HepG2 (cell line): Measurements from ENCODE around the gene HECTD3. TPM values are rescaled to one million over a fixed set of nuclear protein-coding genes. Genes with fewer than 3 reads are reported as not detected.

ENCODE experiments used
- ATAC-seq: fragments of 200-7000 bp; cut with Tn5 transposase; 3 replicates; pipeline ENCODE4 v1.9.1; 2020; ENCODE audit warnings: mild to moderate bottlenecking, moderate library complexity
- BruUV-seq: library from RNA; stranded (reverse); fragments of 400-500 nt; replicated peaks from 2 replicates; lab custom pipeline; 2021; lab: Mats Ljungman, UMichigan
- CTCF ChIA-PET: fragments of 300-600 bp; formaldehyde crosslinking; extraction: SDS; loops from one replicate; lab custom pipeline; 2021; ENCODE audit warnings: low total read pairs, inconsistent platforms, low intra/inter-chr PET ratio; lab: Yijun Ruan, JAX
- POLR2A ChIA-PET: fragments of 350-600 bp; sonication (Branson Sonifier 250); formaldehyde crosslinking; loops from one replicate; lab custom pipeline; 2020; ENCODE audit warnings: antibody characterized with exemption, inconsistent platforms; lab: Yijun Ruan, JAX
- DNase-seq: peaks from one replicate; pipeline ENCODE4 v3.0.0-alpha.2; 2015; ENCODE audit warnings: low spot score
- FAIRE-seq: peaks from 3 replicates; lab custom pipeline; 2011; peaks lifted over from hg19 to GRCh38; lab: Jason Lieb, UNC
- H2AFZ ChIP-seq: one replicate; pipeline ENCODE4 v1.6.1; 2011; ENCODE audit warnings: low read length, inconsistent platforms
- H3K27ac ChIP-seq: fragments of 300-600 bp; 3 replicates; pipeline ENCODE4 v1.8.0; 2011; ENCODE audit warnings: mixed run types, mild to moderate bottlenecking, mixed read lengths, low read length, inconsistent platforms; ENCODE audit not compliant: insufficient read depth; ENCODE audit errors: extremely low read length
- H3K27me3 ChIP-seq, 2 experiments: fragments of 200-600 bp in 1 of 2; 2 replicates in 1 of 2; 3 replicates in 1 of 2; pipeline versions ENCODE4 v1.6.0 to v1.8.0; 2011; ENCODE audit warnings: low read length in 2 of 2, mild to moderate bottlenecking in 2 of 2, moderate library complexity in 2 of 2, inconsistent platforms in 1 of 2; ENCODE audit not compliant: insufficient read depth in 2 of 2, control insufficient read depth in 1 of 2
- H3K36me3 ChIP-seq, 2 experiments: fragments of 200-600 bp in 1 of 2; replicated peaks in 1 of 2; 2 replicates in 1 of 2; 3 replicates in 1 of 2; pipeline versions ENCODE4 v1.5.1 to v1.8.0; 2011; ENCODE audit warnings: low read length in 2 of 2, inconsistent platforms in 1 of 2; ENCODE audit not compliant: insufficient read depth in 2 of 2, control insufficient read depth in 1 of 2
- H3K4me1 ChIP-seq: 2 replicates; pipeline ENCODE4 v1.5.1; 2012; ENCODE audit warnings: low read length, inconsistent platforms; ENCODE audit not compliant: insufficient read depth
- H3K4me2 ChIP-seq: 2 replicates; pipeline ENCODE4 v1.6.0; 2011; ENCODE audit warnings: low read depth, low read length, inconsistent platforms
- H3K4me3 ChIP-seq, 3 experiments: fragments of 200-600 bp in 1 of 3; sonication (generic), shearing (Covaris generic) in 1 of 3; replicated peaks in 1 of 3; 2 replicates each; pipeline ENCODE4 v1.5.1; 2011 to 2016; ENCODE audit warnings: low read length in 3 of 3, inconsistent platforms in 2 of 3, low read depth in 2 of 3, mild to moderate bottlenecking in 2 of 3, control low read depth in 1 of 3, mixed read lengths in 1 of 3; ENCODE audit not compliant: insufficient read depth in 1 of 3
- H3K79me2 ChIP-seq: one replicate; pipeline ENCODE4 v1.6.1; 2011; ENCODE audit warnings: low read length, inconsistent platforms; ENCODE audit not compliant: insufficient read depth
- H3K9ac ChIP-seq: 2 replicates; pipeline ENCODE4 v1.6.0; 2011; ENCODE audit warnings: mild to moderate bottlenecking, low read depth, low read length, inconsistent platforms; ENCODE audit not compliant: insufficient read depth
- H3K9me3 ChIP-seq: 2 replicates; pipeline ENCODE4 v1.5.1; 2012; ENCODE audit warnings: mild to moderate bottlenecking, low read length
- H4K20me1 ChIP-seq: 2 replicates; pipeline ENCODE4 v1.6.0; 2011; ENCODE audit warnings: inconsistent platforms, mild to moderate bottlenecking, low read length, moderate library complexity; ENCODE audit not compliant: insufficient read depth
- GATA4 ChIP-seq: sonication (generic); IDR thresholded peaks from 2 replicates; pipeline ENCODE4 v1.6.1; 2016; ENCODE audit warnings: antibody characterized with exemption, low read depth, borderline replicate concordance
- KDM6A ChIP-seq: IDR thresholded peaks from 2 replicates; pipeline ENCODE4 v1.6.1; 2016; ENCODE audit warnings: low read depth
- NR2F2 ChIP-seq: IDR thresholded peaks from 2 replicates; pipeline ENCODE4 v1.6.1; 2012; ENCODE audit warnings: low read depth, inconsistent platforms, borderline replicate concordance
- PHF20 ChIP-seq: sonication (generic); formaldehyde crosslinking; IDR thresholded peaks from 2 replicates; pipeline ENCODE4 v1.5.0; 2020; ENCODE audit warnings: mild to moderate bottlenecking, missing genetic modification reagents
- POLR2A ChIP-seq, 2 experiments: IDR thresholded peaks; 2 replicates each; pipeline ENCODE4 v1.6.1; 2011; ENCODE audit warnings: low read depth in 2 of 2, low read length in 2 of 2, mild to moderate bottlenecking in 1 of 2, moderate library complexity in 1 of 2; ENCODE audit not compliant: insufficient read depth in 1 of 2
- POLR2G ChIP-seq: fragments of 200-400 bp; formaldehyde crosslinking; IDR thresholded peaks from 2 replicates; pipeline ENCODE4 v1.6.1; 2018; ENCODE audit warnings: mild to moderate bottlenecking, low read depth, low read length, moderate library complexity
- RBFOX2 ChIP-seq: fragments of 200-400 bp; formaldehyde crosslinking; IDR thresholded peaks from 2 replicates; pipeline ENCODE4 v1.6.1; 2017; ENCODE audit warnings: low read depth, mild to moderate bottlenecking, low read length
- SP1 ChIP-seq, 2 experiments: fragments of 450-650 bp in 1 of 2; sonication (generic) in 1 of 2; formaldehyde crosslinking in 1 of 2; IDR thresholded peaks; 2 replicates each; pipeline versions ENCODE4 v1.4.0 to v1.6.1; 2016 to 2020; ENCODE audit warnings: missing genetic modification reagents in 1 of 2
- U2AF1 ChIP-seq: fragments of 200-400 bp; formaldehyde crosslinking; optimal IDR thresholded peaks from 2 replicates; pipeline ENCODE3; 2017; ENCODE audit warnings: mild to moderate bottlenecking, low read depth, low read length
- ZNF30 ChIP-seq: sonication (generic); formaldehyde crosslinking; IDR thresholded peaks from 2 replicates; pipeline ENCODE4 v1.5.0; 2020; ENCODE audit warnings: mild to moderate bottlenecking, missing genetic modification reagents
- ZNF547 ChIP-seq: sonication (generic); formaldehyde crosslinking; IDR thresholded peaks from 2 replicates; pipeline ENCODE4 v1.5.1; 2020; ENCODE audit warnings: mild to moderate bottlenecking, missing genetic modification reagents
- ZNF713 ChIP-seq: sonication (generic); formaldehyde crosslinking; IDR thresholded peaks from 2 replicates; pipeline ENCODE4 v1.4.0; 2020; ENCODE audit warnings: mild to moderate bottlenecking, missing genetic modification reagents
- ZNF841 ChIP-seq: sonication (generic); formaldehyde crosslinking; IDR thresholded peaks from 2 replicates; pipeline ENCODE4 v1.8.1; 2023; ENCODE audit warnings: missing genetic modification reagents, borderline replicate concordance
- WGBS: methylation state at CpG from one replicate; pipeline ENCODE4 v1.1.6; 2017; ENCODE audit warnings: low lambda C conversion rate; 5-methylcytosine and 5-hydroxymethylcytosine counted together
- in situ Hi-C: cut with HindIII; loops from 2 replicates; pipeline ENCODE4 v1.10.0; 2017; ENCODE audit warnings: low pct_unique_long_range_greater_than_20kb; ENCODE audit not compliant: extremely low pct_ligation_motif_present
- intact Hi-C: fragments of 100-400 bp; cut with micrococcal nuclease; formaldehyde crosslinking; loops from one replicate; pipeline ENCODE4 v1.10.0; 2022; ENCODE audit not compliant: unreplicated experiment
- polyA plus RNA-seq, 8 experiments: library from polyadenylated mRNA; depleted of rRNA in 3 of 8; stranded (reverse) in 7 of 8; unstranded in 1 of 8; fragments of >200 nt; fragmentation: Illumina TruSeq in 4 of 8; extraction: Trizol in 4 of 8; gene quantifications; 2 replicates each; pipeline versions ENCODE4 v1.2.1 to v1.2.3, GENCODE V29; 2011 to 2016; ENCODE audit warnings: low read depth in 4 of 8, missing spikeins in 1 of 8, mixed read lengths in 1 of 8; ENCODE audit not compliant: insufficient read depth in 1 of 8
- total RNA-seq, 5 experiments: library from RNA; depleted of rRNA; stranded (reverse); fragments of >200 nt; fragmentation: Illumina TruSeq; extraction: Trizol; gene quantifications; 2 replicates each; pipeline ENCODE4 v1.2.3, GENCODE V29; 2016; ENCODE audit warnings: low read depth in 1 of 5
- TF ChIP-seq, protein P1 (sequence below): sonication (generic); formaldehyde crosslinking; IDR thresholded peaks from 2 replicates; pipeline ENCODE4 v1.4.0; 2020; ENCODE audit warnings: mild to moderate bottlenecking, missing genetic modification reagents
- TF ChIP-seq, protein P2 (sequence below): sonication (generic); formaldehyde crosslinking; IDR thresholded peaks from 2 replicates; pipeline ENCODE4 v1.8.1; 2023; ENCODE audit warnings: missing genetic modification reagents, mild to moderate bottlenecking, borderline replicate concordance

The HECTD3 gene
- total and polyA plus RNA-seq, 2 of the 13 experiments (the other 11 are each of a cell fraction or from before 2014, with no cell fraction given) = 18.6 to 24.5 TPM

DNA sequence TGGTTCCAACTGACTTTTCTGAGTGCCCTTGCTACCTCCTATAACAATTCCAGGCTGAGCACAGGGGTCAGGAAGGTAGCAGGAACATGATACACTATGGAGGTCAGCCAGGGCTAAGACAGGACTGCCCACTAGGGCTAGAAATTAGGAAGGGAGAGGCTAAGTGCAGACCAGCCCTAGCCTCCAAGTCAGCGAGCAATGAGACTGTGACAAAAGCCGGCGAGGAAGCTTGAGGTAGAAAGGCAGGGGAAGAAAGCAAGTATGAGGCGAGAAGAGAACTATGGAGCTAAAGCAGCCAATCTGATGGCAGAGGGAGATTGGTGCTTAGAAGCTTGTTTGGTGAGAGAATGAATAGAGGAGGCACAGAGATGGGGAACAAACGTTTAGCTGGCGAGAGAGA lies 5.6 kb upstream of the HECTD3 start (continued):
- TF ChIP-seq PHF20 (CRISPR knock-in tag) (no peak), NR2F2 (no peak), ZNF713 (CRISPR knock-in tag) (no peak), POLR2A (IDR thresholded peaks at IDR 0.05; ENCODE audit: insufficient read depth in 1 of 2, low read depth in 2 of 2, low read length in 2 of 2) (no peak), ZNF547 (CRISPR knock-in tag) (no peak), RBFOX2 (no peak), KDM6A (CRISPR knock-in tag) (no peak), ZNF30 (CRISPR knock-in tag) (no peak), ZNF841 (CRISPR knock-in tag) (no peak), U2AF1 (no peak), SP1 (IDR thresholded peaks at IDR 0.05) (no peak), SP1 (CRISPR knock-in tag; IDR thresholded peaks at IDR 0.05) (no peak)
- TF ChIP-seq, protein P1, sequence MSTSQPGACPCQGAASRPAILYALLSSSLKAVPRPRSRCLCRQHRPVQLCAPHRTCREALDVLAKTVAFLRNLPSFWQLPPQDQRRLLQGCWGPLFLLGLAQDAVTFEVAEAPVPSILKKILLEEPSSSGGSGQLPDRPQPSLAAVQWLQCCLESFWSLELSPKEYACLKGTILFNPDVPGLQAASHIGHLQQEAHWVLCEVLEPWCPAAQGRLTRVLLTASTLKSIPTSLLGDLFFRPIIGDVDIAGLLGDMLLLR (CRISPR knock-in tag) = no peak

DNA sequence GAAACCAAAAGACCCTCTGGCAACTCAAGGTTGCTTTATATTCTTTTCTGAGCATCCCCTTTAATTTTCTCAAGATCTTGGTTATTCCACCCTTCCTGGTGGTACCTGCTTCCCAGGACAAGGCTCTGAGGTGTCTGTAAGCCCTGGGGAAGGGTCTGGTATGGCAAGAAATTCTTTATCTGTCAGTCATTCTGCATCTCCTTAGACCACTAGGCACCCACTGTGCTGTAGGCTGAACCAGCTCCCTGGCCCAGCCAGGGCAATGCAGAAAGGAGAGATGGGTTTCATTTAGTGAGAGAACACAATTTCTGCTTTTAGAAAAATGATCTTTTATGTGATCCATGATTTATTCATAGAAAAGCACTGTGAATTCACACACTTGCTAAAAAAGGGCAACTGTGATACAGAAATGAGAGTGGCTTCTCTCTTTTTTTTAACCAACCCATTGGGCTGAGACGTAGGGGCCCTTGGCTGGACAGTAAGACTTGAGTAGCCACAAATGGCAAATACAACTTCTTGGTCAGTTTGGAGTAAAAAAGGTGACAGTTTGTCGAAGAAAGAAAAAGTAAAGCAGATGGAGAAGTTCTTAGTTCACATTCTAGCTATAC lies 5.1 kb upstream of the HECTD3 start:
- no peak overlapping the region for H3K27ac ChIP-seq
- ChIA-PET POLR2A (interaction anchor here (10.4 kb wide), 1 partner anchor 285 kb away, joined by 231 read pairs; no protein-coding TSS in a partner anchor), CTCF (interaction anchor here (1.5 kb wide), 1 partner anchor 282 kb away, joined by 3 read pairs; no protein-coding TSS in a partner anchor)
- TF ChIP-seq, protein P2, sequence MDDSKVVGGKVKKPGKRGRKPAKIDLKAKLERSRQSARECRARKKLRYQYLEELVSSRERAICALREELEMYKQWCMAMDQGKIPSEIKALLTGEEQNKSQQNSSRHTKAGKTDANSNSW = no peak
- TF ChIP-seq POLR2G (0 out of 2 replicates have a peak, but pooled peaks have one; percentile 5), GATA4 (no peak)
- no peak overlapping the region for H3K9ac ChIP-seq
- peaks cover 22% of the 10 kb centered on the region for H3K4me1 ChIP-seq
- in situ Hi-C loops (loop anchor here (10.0 to 25.0 kb wide), 2 partner anchors 179 to 219 kb away; partner anchors contain the start of gene PTCH2), intact Hi-C loops (loop anchor here (2.0 kb wide), 1 partner anchor 475 kb away; the partner anchor contains the start of gene TESK2)
- FAIRE-seq (no peak), ATAC-seq (no peak), DNase-seq (no peak)
- peaks cover 0 to 14% of the 10 kb centered on the region in 2 experiments; a peak in 3 of 5 replicates for H3K36me3 ChIP-seq
- H4K20me1 ChIP-seq = no peaks in the 10 kb centered on the region
- H3K4me2 ChIP-seq = no peak overlapping the region
- H3K4me3 ChIP-seq = no peak overlapping the region
- H3K79me2 ChIP-seq = peaks cover 14% of the 10 kb centered on the region
- H2AFZ ChIP-seq = no peak overlapping the region
- WGBS = 98% methylated on average over 2 of the region's 2 CpGs
- no TSS peak for BruUV-seq
- H3K9me3 ChIP-seq = no peaks in the 10 kb centered on the region
- no peaks in the 10 kb centered on the region; a peak in 1 of 5 replicates for H3K27me3 ChIP-seq
